22Rv1 (cell line): Measurements from ENCODE around the gene AATK.

ENCODE experiments used
- ZFX ChIP-seq: fragments of 450-650 bp; IDR thresholded peaks from 2 replicates; pipeline ENCODE4 v1.6.1; 2017; ENCODE audit warnings: antibody characterized with exemption, borderline replicate concordance
- TF ChIP-seq, protein P1 (sequence below): fragments of 450-650 bp; IDR thresholded peaks from 2 replicates; pipeline ENCODE4 v1.5.1; 2017; ENCODE audit warnings: mild to moderate bottlenecking

DNA sequence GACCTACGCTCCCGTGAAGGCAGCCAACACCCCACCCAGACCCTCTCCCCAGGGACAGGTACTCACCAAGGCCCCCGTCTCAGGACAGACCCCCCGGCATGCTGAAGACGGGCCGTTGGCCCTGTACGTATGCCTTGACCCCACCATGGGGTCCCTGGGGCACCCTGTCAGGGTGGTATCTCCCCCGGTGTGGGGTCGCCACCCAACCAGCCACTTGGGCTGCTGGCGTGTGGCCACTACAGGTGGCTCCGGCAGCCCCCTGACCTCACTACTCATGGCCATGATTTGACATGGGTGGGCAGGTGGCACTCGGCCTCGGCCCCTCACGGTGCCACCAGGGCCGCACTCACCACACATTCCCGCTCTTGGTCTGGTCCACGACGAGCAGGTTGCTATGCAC, 41.6 kb downstream of the AATK start:
- TF ChIP-seq, protein P1, sequence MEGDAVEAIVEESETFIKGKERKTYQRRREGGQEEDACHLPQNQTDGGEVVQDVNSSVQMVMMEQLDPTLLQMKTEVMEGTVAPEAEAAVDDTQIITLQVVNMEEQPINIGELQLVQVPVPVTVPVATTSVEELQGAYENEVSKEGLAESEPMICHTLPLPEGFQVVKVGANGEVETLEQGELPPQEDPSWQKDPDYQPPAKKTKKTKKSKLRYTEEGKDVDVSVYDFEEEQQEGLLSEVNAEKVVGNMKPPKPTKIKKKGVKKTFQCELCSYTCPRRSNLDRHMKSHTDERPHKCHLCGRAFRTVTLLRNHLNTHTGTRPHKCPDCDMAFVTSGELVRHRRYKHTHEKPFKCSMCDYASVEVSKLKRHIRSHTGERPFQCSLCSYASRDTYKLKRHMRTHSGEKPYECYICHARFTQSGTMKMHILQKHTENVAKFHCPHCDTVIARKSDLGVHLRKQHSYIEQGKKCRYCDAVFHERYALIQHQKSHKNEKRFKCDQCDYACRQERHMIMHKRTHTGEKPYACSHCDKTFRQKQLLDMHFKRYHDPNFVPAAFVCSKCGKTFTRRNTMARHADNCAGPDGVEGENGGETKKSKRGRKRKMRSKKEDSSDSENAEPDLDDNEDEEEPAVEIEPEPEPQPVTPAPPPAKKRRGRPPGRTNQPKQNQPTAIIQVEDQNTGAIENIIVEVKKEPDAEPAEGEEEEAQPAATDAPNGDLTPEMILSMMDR: no peak
- no peak for TF ChIP-seq ZFX
